PC-3 (cell line): ENCODE results near the gene DNAJC4. TPM values are rescaled to one million over a fixed set of nuclear protein-coding genes. Genes with fewer than 3 reads are reported as not detected.

ENCODE experiments used
- ATAC-seq: fragments of 200-7000 bp; cut with Tn5 transposase; 2 replicates; pipeline ENCODE4 v1.9.1; 2020; ENCODE audit warnings: mild to moderate bottlenecking, moderate library complexity
- BruUV-seq: library from RNA; stranded (reverse); fragments of 400-500 nt; replicated peaks from 2 replicates; lab custom pipeline; 2021; lab: Mats Ljungman, UMichigan
- CTCF ChIA-PET: fragments of 300-600 bp; sonication (Branson Sonifier 250); formaldehyde crosslinking; loops from one replicate; lab custom pipeline; 2022; ENCODE audit warnings: antibody characterized with exemption; lab: Charles Lee
- POLR2A ChIA-PET: fragments of 300-600 bp; sonication (Branson Sonifier 250); formaldehyde crosslinking; loops from one replicate; lab custom pipeline; 2022; ENCODE audit warnings: antibody characterized with exemption; ENCODE audit not compliant: unreplicated experiment; lab: Charles Lee
- DNase-seq: peaks from one replicate; pipeline ENCODE4 v3.0.0-alpha.2; 2015
- H2AFZ ChIP-seq: fragments of 300-600 bp; sonication (generic); 2 replicates; pipeline ENCODE4 v1.6.0; 2016; ENCODE audit warnings: antibody characterized with exemption, low read length
- H3F3A ChIP-seq: fragments of 300-600 bp; sonication (generic); one replicate; pipeline ENCODE4 v1.6.0; 2017; ENCODE audit warnings: antibody characterized with exemption, low read length, control low read depth, mild to moderate bottlenecking; ENCODE audit not compliant: unreplicated experiment
- H3K27ac ChIP-seq: fragments of 300-600 bp; sonication (generic); 2 replicates; pipeline ENCODE4 v1.5.1; 2016; ENCODE audit warnings: mild to moderate bottlenecking, low read length
- H3K27me3 ChIP-seq: fragments of 300-600 bp; sonication (generic); 2 replicates; pipeline ENCODE4 v1.6.1; 2016; ENCODE audit warnings: low read length, mixed read lengths
- H3K36me3 ChIP-seq: fragments of 300-600 bp; sonication (generic); 2 replicates; pipeline ENCODE4 v1.6.1; 2016; ENCODE audit warnings: low read depth, mixed run types, low read length, mixed read lengths
- H3K4me1 ChIP-seq: fragments of 300-600 bp; sonication (generic); 2 replicates; pipeline ENCODE4 v1.5.1; 2016; ENCODE audit warnings: low read length; ENCODE audit not compliant: insufficient read depth
- H3K4me2 ChIP-seq: fragments of 300-600 bp; sonication (generic); 2 replicates; pipeline ENCODE4 v1.6.0; 2016; ENCODE audit warnings: low read length
- H3K4me3 ChIP-seq: fragments of 300-600 bp; sonication (generic); 2 replicates; pipeline ENCODE4 v1.5.1; 2016; ENCODE audit warnings: mild to moderate bottlenecking, low read length, mixed read lengths
- H3K79me2 ChIP-seq: fragments of 300-600 bp; sonication (generic); 2 replicates; pipeline ENCODE4 v1.6.1; 2017; ENCODE audit warnings: low read length, mixed read lengths
- H3K9ac ChIP-seq: fragments of 300-600 bp; sonication (generic); 2 replicates; pipeline ENCODE4 v1.6.0; 2016; ENCODE audit warnings: mild to moderate bottlenecking, low read length
- H3K9me2 ChIP-seq: fragments of 300-600 bp; sonication (generic); replicated peaks from 2 replicates; pipeline ENCODE4 v1.6.1; 2016; ENCODE audit warnings: mixed run types, low read length, mixed read lengths
- H3K9me3 ChIP-seq: fragments of 300-600 bp; sonication (generic); 2 replicates; pipeline ENCODE4 v1.6.1; 2016; ENCODE audit warnings: low read length, mixed read lengths
- H4K20me1 ChIP-seq: fragments of 300-600 bp; sonication (generic); 2 replicates; pipeline ENCODE4 v1.6.1; 2016; ENCODE audit warnings: low read length, mixed read lengths
- EZH2 ChIP-seq: fragments of 300-600 bp; sonication (generic); IDR thresholded peaks from one replicate; pipeline ENCODE4 v1.6.1; 2017; ENCODE audit warnings: antibody characterized with exemption, mild to moderate bottlenecking, low read length; ENCODE audit not compliant: unreplicated experiment
- EZH2phosphoT487 ChIP-seq: fragments of 300-600 bp; sonication (generic); IDR thresholded peaks from 2 replicates; pipeline ENCODE4 v1.6.1; 2018; ENCODE audit warnings: mild to moderate bottlenecking, antibody characterized with exemption, low read length, borderline replicate concordance
- intact Hi-C: fragments of 100-400 bp; cut with micrococcal nuclease; formaldehyde crosslinking; loops from 2 replicates; pipeline ENCODE4 v1.9.0; 2023
- total RNA-seq: library from RNA; depleted of rRNA; stranded (reverse); fragments of >200 nt; gene quantifications from 2 replicates; pipeline ENCODE4 v1.2.3, GENCODE V29; 2014
- TF ChIP-seq, protein P1 (sequence below): fragments of 300-600 bp; sonication (generic); conservative IDR thresholded peaks from 2 replicates; pipeline ENCODE4 v1.5.1; 2017; ENCODE audit warnings: antibody characterized with exemption, low read depth, mild to moderate bottlenecking, low read length

Gene DNAJC4
- total RNA-seq, 1 experiment from 2014 or later: 25.4 TPM

DNA sequence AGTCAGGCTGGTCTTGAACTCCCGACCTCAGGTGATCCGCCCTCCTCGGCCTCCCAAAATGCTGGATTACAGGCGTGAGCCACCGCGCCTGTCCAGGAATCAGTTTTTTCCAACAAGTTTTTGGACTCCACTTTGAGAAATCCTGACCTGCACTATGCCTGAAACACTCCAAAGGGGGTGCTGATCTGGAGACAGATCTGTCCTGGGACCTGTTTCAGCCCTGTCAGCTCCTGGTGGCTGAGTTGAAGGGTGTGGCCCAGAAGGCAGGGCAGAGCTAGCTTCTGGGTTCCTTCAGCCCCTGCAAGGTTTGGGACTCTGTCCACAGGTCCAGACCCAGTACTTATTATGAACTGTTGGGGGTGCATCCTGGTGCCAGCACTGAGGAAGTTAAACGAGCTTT is 1.2 kb downstream of the DNAJC4 start:
- Histone ChIP-seq H4K20me1 (no peaks in the 10 kb centered on the region), H3K9me2 (no peaks in the 10 kb centered on the region), H3K27me3 (no peaks in the 10 kb centered on the region), H2AFZ (no peak overlapping the region), H3K4me2 (no peak overlapping the region), H3K4me3 (no peak overlapping the region), H3K9me3 (no peaks in the 10 kb centered on the region), H3K79me2 (peaks cover 23% of the 10 kb centered on the region), H3K36me3 (no peaks in the 10 kb centered on the region), H3F3A (no peaks in the 10 kb centered on the region), H3K4me1 (peaks cover 39% of the 10 kb centered on the region), H3K9ac (no peak overlapping the region), H3K27ac (no peak overlapping the region)
- BruUV-seq: no TSS peak
- DNase-seq (no peak), ATAC-seq (no peak)
- POLR2A ChIA-PET: no interaction called here
- intact Hi-C loops: loop anchor here (5.0 kb wide), 1 partner anchor 44 kb away; the partner anchor contains the start of gene STIP1
- CTCF ChIA-PET: no interaction called here
- no peak for TF ChIP-seq EZH2phosphoT487
- TF ChIP-seq EZH2: no peak
- TF ChIP-seq, protein P1, sequence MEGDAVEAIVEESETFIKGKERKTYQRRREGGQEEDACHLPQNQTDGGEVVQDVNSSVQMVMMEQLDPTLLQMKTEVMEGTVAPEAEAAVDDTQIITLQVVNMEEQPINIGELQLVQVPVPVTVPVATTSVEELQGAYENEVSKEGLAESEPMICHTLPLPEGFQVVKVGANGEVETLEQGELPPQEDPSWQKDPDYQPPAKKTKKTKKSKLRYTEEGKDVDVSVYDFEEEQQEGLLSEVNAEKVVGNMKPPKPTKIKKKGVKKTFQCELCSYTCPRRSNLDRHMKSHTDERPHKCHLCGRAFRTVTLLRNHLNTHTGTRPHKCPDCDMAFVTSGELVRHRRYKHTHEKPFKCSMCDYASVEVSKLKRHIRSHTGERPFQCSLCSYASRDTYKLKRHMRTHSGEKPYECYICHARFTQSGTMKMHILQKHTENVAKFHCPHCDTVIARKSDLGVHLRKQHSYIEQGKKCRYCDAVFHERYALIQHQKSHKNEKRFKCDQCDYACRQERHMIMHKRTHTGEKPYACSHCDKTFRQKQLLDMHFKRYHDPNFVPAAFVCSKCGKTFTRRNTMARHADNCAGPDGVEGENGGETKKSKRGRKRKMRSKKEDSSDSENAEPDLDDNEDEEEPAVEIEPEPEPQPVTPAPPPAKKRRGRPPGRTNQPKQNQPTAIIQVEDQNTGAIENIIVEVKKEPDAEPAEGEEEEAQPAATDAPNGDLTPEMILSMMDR: no peak

GRCh38 chr11:64232182-64232966 is 2.0 kb downstream of the DNAJC4 start:
- intact Hi-C loops: loop anchor here (5.0 kb wide), 1 partner anchor 45 kb away; the partner anchor contains the start of gene STIP1
- no peaks in the 10 kb centered on the region for H3K9me3 ChIP-seq
- H3K4me2 ChIP-seq: no peak overlapping the region
- no peaks in the 10 kb centered on the region for H3K27me3 ChIP-seq
- peaks cover 15% of the 10 kb centered on the region for H3K79me2 ChIP-seq
- no peaks in the 10 kb centered on the region for H3K36me3 ChIP-seq
- H3K9ac ChIP-seq: no peak overlapping the region
- BruUV-seq: no TSS peak
- TF ChIP-seq EZH2 (no peak), EZH2phosphoT487 (no peak)
- TF ChIP-seq, protein P1: no peak
- H3K9me2 ChIP-seq: no peaks in the 10 kb centered on the region
- H3K4me1 ChIP-seq: peaks cover 38% of the 10 kb centered on the region
- ChIA-PET POLR2A (no interaction called here), CTCF (interaction anchor here (0.7 kb wide), 1 partner anchor 85 kb away, joined by 4 read pairs; the partner anchor contains the start of gene PRDX5)
- DNase-seq: no peak
- H4K20me1 ChIP-seq: no peaks in the 10 kb centered on the region
- H3K4me3 ChIP-seq: no peak overlapping the region
- no peak for ATAC-seq
- H3F3A ChIP-seq: no peaks in the 10 kb centered on the region
- H3K27ac ChIP-seq: no peak overlapping the region
- H2AFZ ChIP-seq: no peak overlapping the region

DNA sequence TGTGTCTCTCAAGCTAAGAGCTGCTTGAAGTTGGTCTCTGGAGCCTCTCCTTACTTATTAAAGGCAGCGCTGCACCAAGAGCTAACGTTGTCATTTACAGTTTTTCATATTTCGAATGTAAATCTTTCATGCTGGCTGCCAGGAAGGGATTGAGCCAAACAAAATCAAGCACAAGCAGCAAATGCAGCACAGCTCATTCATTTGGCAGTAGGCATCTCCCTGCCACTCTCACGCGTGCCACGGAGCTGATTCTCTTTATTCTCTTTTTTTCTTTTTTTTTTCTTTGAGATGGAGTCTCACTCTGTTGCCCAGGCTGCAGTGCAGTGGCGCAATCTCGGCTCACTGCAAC is 2.6 kb downstream of the DNAJC4 start:
- H3K9me3 ChIP-seq: no peaks in the 10 kb centered on the region
- H3K4me2 ChIP-seq: no peak overlapping the region
- DNase-seq (no peak), ATAC-seq (no peak)
- TF ChIP-seq, protein P1: no peak
- TF ChIP-seq EZH2 (no peak), EZH2phosphoT487 (no peak)
- H3K9me2 ChIP-seq: no peaks in the 10 kb centered on the region
- POLR2A ChIA-PET: no interaction called here
- H3F3A ChIP-seq: no peaks in the 10 kb centered on the region
- no peak overlapping the region for H3K27ac ChIP-seq
- H2AFZ ChIP-seq: no peak overlapping the region
- no peak overlapping the region for H3K9ac ChIP-seq
- no peaks in the 10 kb centered on the region for H4K20me1 ChIP-seq
- no peaks in the 10 kb centered on the region; the same call in 1 of the 2 replicates for H3K36me3 ChIP-seq
- peaks cover 11% of the 10 kb centered on the region; the same call in 1 of the 2 replicates for H3K79me2 ChIP-seq
- no peak overlapping the region for H3K4me3 ChIP-seq
- H3K4me1 ChIP-seq: peaks cover 39% of the 10 kb centered on the region
- intact Hi-C loops: loop anchor here (5.0 kb wide), 1 partner anchor 46 kb away; the partner anchor contains the start of gene STIP1
- H3K27me3 ChIP-seq: no peaks in the 10 kb centered on the region
- CTCF ChIA-PET: interaction anchor here (0.7 kb wide), 1 partner anchor 85 kb away, joined by 4 read pairs; the partner anchor contains the start of gene PRDX5
- no TSS peak for BruUV-seq
